GM12878 (cell line): ENCODE data around the gene SCRN1. TPM values are rescaled to one million over a fixed set of nuclear protein-coding genes. Genes with fewer than 3 reads are reported as not detected.

ENCODE experiments used
- ATAC-seq: fragments of 200-7000 bp; cut with Tn5 transposase; 3 replicates; pipeline ENCODE4 v1.9.1; 2020; ENCODE audit warnings: mild to moderate bottlenecking, moderate library complexity
- BruUV-seq: library from RNA; stranded (reverse); fragments of 400-500 nt; replicated peaks from 2 replicates; lab custom pipeline; 2021; lab: Mats Ljungman, UMichigan
- CTCF ChIA-PET: fragments of 300-600 bp; sonication (Branson Sonifier 250); formaldehyde crosslinking; extraction: SDS; loops from one replicate; lab custom pipeline; 2021; ENCODE audit warnings: inconsistent platforms; lab: Yijun Ruan, JAX
- POLR2A ChIA-PET: fragments of 350-600 bp; formaldehyde crosslinking; extraction: SDS; loops from one replicate; lab custom pipeline; 2021; ENCODE audit warnings: inconsistent platforms; lab: Charles Lee
- RAD21 ChIA-PET: fragments of 300-600 bp; sonication (Branson Sonifier 250); formaldehyde crosslinking; loops from one replicate; lab custom pipeline; 2023; ENCODE audit warnings: antibody characterized with exemption; ENCODE audit not compliant: unreplicated experiment; lab: Charles Lee
- SMC1A ChIA-PET: fragments of 300-600 bp; sonication (Branson Sonifier 250); formaldehyde crosslinking; loops from one replicate; lab custom pipeline; 2023; ENCODE audit not compliant: unreplicated experiment, uncharacterized antibody; lab: Charles Lee
- DNase-seq: peaks from one replicate; pipeline ENCODE4 v3.0.0-alpha.2; 2011; ENCODE audit warnings: low read depth, low spot score
- FAIRE-seq: peaks from 3 replicates; lab custom pipeline; 2011; peaks lifted over from hg19 to GRCh38; lab: Jason Lieb, UNC
- H2AFZ ChIP-seq: 2 replicates; pipeline ENCODE4 v1.6.0; 2011; ENCODE audit warnings: low read depth, low read length, control low read depth; ENCODE audit not compliant: control insufficient read depth
- H3K27ac ChIP-seq: 2 replicates; pipeline ENCODE4 v1.5.1; 2011; ENCODE audit warnings: control low read depth; ENCODE audit not compliant: control insufficient read depth, insufficient read depth
- H3K27me3 ChIP-seq, 2 experiments: replicated peaks in 1 of 2; 2 replicates each; pipeline versions ENCODE4 v1.6.0 to v1.6.1; 2011; ENCODE audit warnings: low read length in 1 of 2; ENCODE audit not compliant: control insufficient read depth in 2 of 2, insufficient read depth in 2 of 2
- H3K36me3 ChIP-seq, 2 experiments: 2 replicates each; pipeline ENCODE4 v1.5.1; 2011; ENCODE audit warnings: low read length in 1 of 2; ENCODE audit not compliant: control insufficient read depth in 2 of 2, insufficient read depth in 2 of 2
- H3K4me1 ChIP-seq: 2 replicates; pipeline ENCODE4 v1.6.1; 2011; ENCODE audit warnings: mild to moderate bottlenecking, low read length, moderate library complexity, mixed read lengths; ENCODE audit not compliant: control insufficient read depth, insufficient read depth
- H3K4me2 ChIP-seq: 2 replicates; pipeline ENCODE4 v1.6.0; 2011; ENCODE audit warnings: control low read depth; ENCODE audit not compliant: control insufficient read depth, insufficient read depth
- H3K4me3 ChIP-seq: fragments of 200-600 bp; sonication (generic); 2 replicates; pipeline ENCODE4 v1.5.1; 2016
- H3K79me2 ChIP-seq: 2 replicates; pipeline ENCODE4 v1.6.0; 2011; ENCODE audit warnings: low read length; ENCODE audit not compliant: control insufficient read depth, insufficient read depth
- H3K9ac ChIP-seq: 2 replicates; pipeline ENCODE4 v1.8.0; 2011; ENCODE audit warnings: low read length, control low read depth, mixed read lengths; ENCODE audit not compliant: control insufficient read depth, insufficient read depth
- H3K9me3 ChIP-seq: replicated peaks from 3 replicates; pipeline ENCODE4 v1.5.1; 2011; ENCODE audit warnings: mild to moderate bottlenecking, low read length; ENCODE audit not compliant: control insufficient read depth, insufficient read depth
- H4K20me1 ChIP-seq: 2 replicates; pipeline ENCODE4 v1.6.0; 2011; ENCODE audit not compliant: control insufficient read depth, insufficient read depth
- ATF7 ChIP-seq: fragments of 450-650 bp; IDR thresholded peaks from 2 replicates; pipeline ENCODE4 v1.6.1; 2016; ENCODE audit warnings: low read depth, mild to moderate bottlenecking
- FOS ChIP-seq: IDR thresholded peaks from 3 replicates; pipeline ENCODE4 v1.6.1; 2011; ENCODE audit warnings: borderline replicate concordance; ENCODE audit not compliant: insufficient read length; ENCODE audit errors: extremely low read depth
- HCFC1 ChIP-seq: fragments of 150-350 bp; IDR thresholded peaks from 2 replicates; pipeline ENCODE4 v1.6.1; 2014; ENCODE audit warnings: low read length
- KAT2A ChIP-seq: conservative IDR thresholded peaks from 2 replicates; pipeline ENCODE4 v1.6.1; 2011; ENCODE audit warnings: low read depth, low read length; ENCODE audit not compliant: control insufficient read depth
- MTA3 ChIP-seq: IDR thresholded peaks from 2 replicates; pipeline ENCODE4 v1.6.1; 2012; ENCODE audit warnings: low read length, inconsistent platforms, borderline replicate concordance
- NR2F1 ChIP-seq: fragments of 450-650 bp; conservative IDR thresholded peaks from 2 replicates; pipeline ENCODE4 v1.6.1; 2017; ENCODE audit warnings: mild to moderate bottlenecking
- POLR2A ChIP-seq: IDR thresholded peaks from 2 replicates; pipeline ENCODE4 v1.6.1; 2011; ENCODE audit warnings: low read depth, mild to moderate bottlenecking, low read length
- RAD51 ChIP-seq: fragments of 450-650 bp; IDR thresholded peaks from 2 replicates; pipeline ENCODE4 v1.6.1; 2016; ENCODE audit warnings: moderate library complexity, mild to moderate bottlenecking, inconsistent platforms
- SP1 ChIP-seq: IDR thresholded peaks from one replicate; pipeline ENCODE4 v1.6.1; 2011; ENCODE audit warnings: low read depth, low read length
- SREBF1 ChIP-seq: IDR thresholded peaks from 2 replicates; pipeline ENCODE4 v1.6.1; 2012; ENCODE audit warnings: mild to moderate bottlenecking, low read length
- ZZZ3 ChIP-seq: IDR thresholded peaks from 2 replicates; pipeline ENCODE4 v1.6.1; 2011; ENCODE audit warnings: low read depth; ENCODE audit not compliant: control insufficient read depth, insufficient read length
- WGBS: methylation state at CpG from one replicate; pipeline ENCODE4 v1.1.6; 2016; ENCODE audit warnings: low lambda C conversion rate; ENCODE audit not compliant: insufficient replicate concordance, insufficient coverage; ENCODE audit errors: missing lambda C conversion rate; 5-methylcytosine and 5-hydroxymethylcytosine counted together
- in situ Hi-C: fragments of 300-500 bp; cut with MboI; formaldehyde crosslinking; loops from 9 replicates; pipeline ENCODE4 v1.14.3; 2018; ENCODE audit warnings: mixed read lengths
- intact Hi-C: fragments of 100-400 bp; cut with micrococcal nuclease; formaldehyde crosslinking; loops from one replicate; pipeline ENCODE4 v1.14.2; 2022; ENCODE audit not compliant: unreplicated experiment
- polyA plus RNA-seq, 11 experiments: library from polyadenylated mRNA; depleted of rRNA in 4 of 11; unstranded in 6 of 11; stranded (reverse) in 5 of 11; fragments of >200 nt; fragmentation: Nextera tagmentation in 4 of 11; fragmentation: Illumina TruSeq in 1 of 11; extraction: Ambion mirVana in 4 of 11; extraction: Trizol in 1 of 11; gene quantifications; 1 replicate in 1 of 11; 2 replicates in 10 of 11; pipeline versions ENCODE4 v1.2.1 to v1.2.3, GENCODE V29; 2011 to 2016; ENCODE audit warnings: inconsistent platforms in 2 of 11, missing spikeins in 2 of 11, low read depth in 1 of 11
- total RNA-seq, 4 experiments: library from RNA; depleted of rRNA in 3 of 4; stranded (reverse); fragments of >200 nt in 3 of 4; fragmentation: Illumina TruSeq in 1 of 4; extraction: Trizol in 1 of 4; gene quantifications; 2 replicates each; pipeline versions ENCODE4 v1.2.1 to v1.2.3, GENCODE V29; 2013 to 2021
- TF ChIP-seq, protein P1 (sequence below): fragments of 450-650 bp; IDR thresholded peaks from 2 replicates; pipeline ENCODE4 v1.6.1; 2014; ENCODE audit warnings: mild to moderate bottlenecking
- TF ChIP-seq, protein P2 (sequence below): IDR thresholded peaks from 2 replicates; pipeline ENCODE4 v1.6.1; 2011; ENCODE audit warnings: borderline replicate concordance, low read depth, mild to moderate bottlenecking, moderate library complexity, mixed read lengths, low read length; ENCODE audit not compliant: insufficient read depth; ENCODE audit errors: extremely low read length
- TF ChIP-seq, protein P3 (sequence below): IDR thresholded peaks from 2 replicates; pipeline ENCODE4 v1.6.1; 2011; ENCODE audit warnings: low read depth, mild to moderate bottlenecking, low read length, moderate library complexity, borderline replicate concordance; ENCODE audit errors: extremely low read depth
- TF ChIP-seq, protein P4 (sequence below): fragments of 150-350 bp; IDR thresholded peaks from 2 replicates; pipeline ENCODE4 v1.6.1; 2016; ENCODE audit warnings: low read depth, low read length

Gene SCRN1
- total and polyA plus RNA-seq, 10 of the 15 experiments (the other 5 are each of a cell fraction or from before 2014, with no cell fraction given), result 11.1 to 67.6 (median 41.7) TPM

DNA sequence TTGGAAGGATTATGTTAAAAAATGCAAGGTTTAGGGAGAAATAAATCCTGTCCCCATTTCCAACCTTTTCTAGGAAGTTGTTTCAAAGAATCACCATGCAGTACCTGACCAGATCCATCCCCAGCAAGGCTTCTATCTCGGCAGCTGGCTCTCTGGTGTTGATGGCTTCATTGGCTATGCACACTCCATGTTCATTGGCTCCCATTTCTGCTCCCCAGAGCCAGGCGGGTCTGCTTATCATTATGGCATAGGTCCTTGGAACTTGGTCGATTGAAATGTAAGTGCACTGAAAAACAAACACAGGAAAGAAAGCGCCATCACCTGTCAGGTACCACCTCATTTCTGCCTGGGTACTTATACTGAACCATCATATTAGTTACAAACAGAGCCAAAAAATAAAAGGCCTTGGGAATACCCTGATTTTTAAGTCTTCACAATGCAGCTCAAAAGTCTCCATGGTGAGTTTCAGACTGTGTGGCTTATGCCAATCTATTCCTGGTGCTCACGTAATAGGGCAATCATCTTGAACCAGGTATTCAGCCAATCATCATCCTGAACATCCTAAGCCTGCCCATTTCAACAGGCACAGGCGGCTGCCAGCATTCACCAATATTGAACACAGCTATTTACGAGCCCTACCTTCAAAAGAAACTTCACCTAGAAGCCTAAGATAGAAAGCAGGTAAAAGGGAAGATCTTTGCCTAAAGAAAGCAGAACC lies 34.4 kb downstream of the SCRN1 start (continued):
- TF ChIP-seq HCFC1, result no peak
- TF ChIP-seq, all 136 proteins: peak for 0

DNA sequence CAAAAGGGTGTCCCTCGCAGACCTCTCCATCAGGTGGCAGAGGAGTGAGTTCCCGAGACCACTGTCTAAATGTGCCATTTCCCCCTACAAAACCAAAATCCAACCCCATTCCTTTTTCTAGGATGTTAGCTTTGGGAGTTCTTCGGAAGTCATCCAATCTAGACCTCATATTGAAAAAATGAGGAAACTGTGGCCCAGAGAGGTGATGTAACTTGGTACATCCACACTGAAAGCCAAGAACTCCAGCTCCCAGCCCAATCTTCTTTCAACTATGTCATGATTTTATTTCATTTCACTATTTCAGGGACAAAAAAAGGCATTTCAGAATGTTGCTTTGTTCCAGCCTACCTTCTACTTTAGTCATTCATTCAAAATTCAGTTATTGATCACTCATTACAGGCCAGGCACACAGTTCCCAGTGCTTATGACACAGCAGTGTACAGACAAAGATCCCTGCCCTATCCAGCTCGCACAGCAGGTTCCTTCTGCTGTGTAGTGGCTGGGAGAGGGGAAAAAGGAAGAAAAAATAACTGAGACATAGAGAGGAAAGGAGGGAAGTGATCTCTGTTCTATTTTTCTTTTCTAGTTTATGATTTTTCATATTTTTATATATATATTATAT lies 35.8 kb downstream of the SCRN1 start:
- ATAC-seq, result no peak
- Histone ChIP-seq H3K4me2 (no peak overlapping the region), H3K9ac (no peak overlapping the region), H3K4me3 (no peak overlapping the region), H3K9me3 (peaks cover 4% of the 10 kb centered on the region; the same call in 1 of the 3 replicates), H3K27me3 (no peaks in the 10 kb centered on the region), H3K27ac (no peak overlapping the region), H2AFZ (no peak overlapping the region), H3K36me3 (peaks cover 13 to 19% of the 10 kb centered on the region in 2 experiments; a peak in 3 of 4 replicates), H3K4me1 (peaks cover 17% of the 10 kb centered on the region), H3K79me2 (peaks cover 3% of the 10 kb centered on the region; the same call in 1 of the 2 replicates), H4K20me1 (no peaks in the 10 kb centered on the region)
- RAD21 ChIA-PET, result interaction anchor here (0.8 to 3.3 kb wide), 2 partner anchors 106 to 108 kb away, joined by 3 to 9 read pairs; no protein-coding TSS in a partner anchor
- in situ Hi-C loops, result no loop called here
- no peak for FAIRE-seq
- POLR2A ChIA-PET, result no interaction called here
- no TSS peak for BruUV-seq
- SMC1A ChIA-PET, result interaction anchor here (0.8 to 1.3 kb wide), 3 partner anchors 108 to 322 kb away, joined by 3 to 6 read pairs (median 5); no protein-coding TSS in a partner anchor
- DNase-seq, result no peak
- CTCF ChIA-PET, result interaction anchor here (0.7 to 2.6 kb wide), 4 partner anchors 19 to 108 kb away, joined by 3 to 16 read pairs (median 7); no protein-coding TSS in a partner anchor
- WGBS, result 94% methylated on average over 4 of the region's 4 CpGs
- intact Hi-C loops, result no loop called here
- TF ChIP-seq, protein P1, sequence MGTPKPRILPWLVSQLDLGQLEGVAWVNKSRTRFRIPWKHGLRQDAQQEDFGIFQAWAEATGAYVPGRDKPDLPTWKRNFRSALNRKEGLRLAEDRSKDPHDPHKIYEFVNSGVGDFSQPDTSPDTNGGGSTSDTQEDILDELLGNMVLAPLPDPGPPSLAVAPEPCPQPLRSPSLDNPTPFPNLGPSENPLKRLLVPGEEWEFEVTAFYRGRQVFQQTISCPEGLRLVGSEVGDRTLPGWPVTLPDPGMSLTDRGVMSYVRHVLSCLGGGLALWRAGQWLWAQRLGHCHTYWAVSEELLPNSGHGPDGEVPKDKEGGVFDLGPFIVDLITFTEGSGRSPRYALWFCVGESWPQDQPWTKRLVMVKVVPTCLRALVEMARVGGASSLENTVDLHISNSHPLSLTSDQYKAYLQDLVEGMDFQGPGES, result no peak
- TF ChIP-seq, protein P2, sequence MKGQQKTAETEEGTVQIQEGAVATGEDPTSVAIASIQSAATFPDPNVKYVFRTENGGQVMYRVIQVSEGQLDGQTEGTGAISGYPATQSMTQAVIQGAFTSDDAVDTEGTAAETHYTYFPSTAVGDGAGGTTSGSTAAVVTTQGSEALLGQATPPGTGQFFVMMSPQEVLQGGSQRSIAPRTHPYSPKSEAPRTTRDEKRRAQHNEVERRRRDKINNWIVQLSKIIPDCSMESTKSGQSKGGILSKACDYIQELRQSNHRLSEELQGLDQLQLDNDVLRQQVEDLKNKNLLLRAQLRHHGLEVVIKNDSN, result no peak
- no peak for TF ChIP-seq ZZZ3
- TF ChIP-seq POLR2A, result no peak
- TF ChIP-seq NR2F1, result no peak
- no peak for TF ChIP-seq SP1
- no peak for TF ChIP-seq ATF7
- TF ChIP-seq, protein P3, sequence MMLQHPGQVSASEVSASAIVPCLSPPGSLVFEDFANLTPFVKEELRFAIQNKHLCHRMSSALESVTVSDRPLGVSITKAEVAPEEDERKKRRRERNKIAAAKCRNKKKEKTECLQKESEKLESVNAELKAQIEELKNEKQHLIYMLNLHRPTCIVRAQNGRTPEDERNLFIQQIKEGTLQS, result no peak
- no peak for TF ChIP-seq SREBF1
- no peak for TF ChIP-seq RAD51
- no peak for TF ChIP-seq KAT2A
- TF ChIP-seq MTA3, result no peak
- TF ChIP-seq, protein P4, sequence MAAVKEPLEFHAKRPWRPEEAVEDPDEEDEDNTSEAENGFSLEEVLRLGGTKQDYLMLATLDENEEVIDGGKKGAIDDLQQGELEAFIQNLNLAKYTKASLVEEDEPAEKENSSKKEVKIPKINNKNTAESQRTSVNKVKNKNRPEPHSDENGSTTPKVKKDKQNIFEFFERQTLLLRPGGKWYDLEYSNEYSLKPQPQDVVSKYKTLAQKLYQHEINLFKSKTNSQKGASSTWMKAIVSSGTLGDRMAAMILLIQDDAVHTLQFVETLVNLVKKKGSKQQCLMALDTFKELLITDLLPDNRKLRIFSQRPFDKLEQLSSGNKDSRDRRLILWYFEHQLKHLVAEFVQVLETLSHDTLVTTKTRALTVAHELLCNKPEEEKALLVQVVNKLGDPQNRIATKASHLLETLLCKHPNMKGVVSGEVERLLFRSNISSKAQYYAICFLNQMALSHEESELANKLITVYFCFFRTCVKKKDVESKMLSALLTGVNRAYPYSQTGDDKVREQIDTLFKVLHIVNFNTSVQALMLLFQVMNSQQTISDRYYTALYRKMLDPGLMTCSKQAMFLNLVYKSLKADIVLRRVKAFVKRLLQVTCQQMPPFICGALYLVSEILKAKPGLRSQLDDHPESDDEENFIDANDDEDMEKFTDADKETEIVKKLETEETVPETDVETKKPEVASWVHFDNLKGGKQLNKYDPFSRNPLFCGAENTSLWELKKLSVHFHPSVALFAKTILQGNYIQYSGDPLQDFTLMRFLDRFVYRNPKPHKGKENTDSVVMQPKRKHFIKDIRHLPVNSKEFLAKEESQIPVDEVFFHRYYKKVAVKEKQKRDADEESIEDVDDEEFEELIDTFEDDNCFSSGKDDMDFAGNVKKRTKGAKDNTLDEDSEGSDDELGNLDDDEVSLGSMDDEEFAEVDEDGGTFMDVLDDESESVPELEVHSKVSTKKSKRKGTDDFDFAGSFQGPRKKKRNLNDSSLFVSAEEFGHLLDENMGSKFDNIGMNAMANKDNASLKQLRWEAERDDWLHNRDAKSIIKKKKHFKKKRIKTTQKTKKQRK, result no peak
- TF ChIP-seq FOS, result no peak
